CD8-positive, alpha-beta memory T cell (primary cell): ENCODE data around the gene EBP. TPM values are rescaled to one million over a fixed set of nuclear protein-coding genes. Genes with fewer than 3 reads are reported as not detected.

ENCODE experiments used
- CTCF ChIA-PET: fragments of 350-600 bp; sonication (Branson Sonifier 250); formaldehyde crosslinking; loops from one replicate; lab custom pipeline; 2021; ENCODE audit warnings: antibody characterized with exemption; lab: Charles Lee
- POLR2A ChIA-PET: fragments of 350-600 bp; sonication (Branson Sonifier 250); formaldehyde crosslinking; loops from one replicate; lab custom pipeline; 2021; ENCODE audit warnings: antibody characterized with exemption; lab: Charles Lee
- DNase-seq, 5 donors: peaks; one replicate each; pipeline versions ENCODE4 v3.0.0 to v3.0.0-alpha.2; 2020 to 2022; ENCODE audit warnings: mixed read lengths in 1 of 5
- H3K27ac ChIP-seq: one replicate; pipeline ENCODE4 v1.7.0; 2013; ENCODE audit warnings: low read depth, mild to moderate bottlenecking, low read length, moderate library complexity
- H3K27me3 ChIP-seq: 2 replicates; pipeline ENCODE4 v1.7.0; 2013; ENCODE audit warnings: low read length, mild to moderate bottlenecking; ENCODE audit not compliant: insufficient read depth, poor library complexity, severe bottlenecking
- H3K36me3 ChIP-seq: 2 replicates; pipeline ENCODE4 v1.7.0; 2013; ENCODE audit warnings: mild to moderate bottlenecking, low read length, moderate library complexity; ENCODE audit not compliant: insufficient read depth
- H3K4me1 ChIP-seq: 2 replicates; pipeline ENCODE4 v1.7.0; 2013; ENCODE audit warnings: mild to moderate bottlenecking, low read length, moderate library complexity; ENCODE audit not compliant: insufficient read depth
- H3K4me3 ChIP-seq: 2 replicates; pipeline ENCODE4 v1.7.0; 2013; ENCODE audit warnings: mild to moderate bottlenecking, low read length
- H3K9me3 ChIP-seq: 2 replicates; pipeline ENCODE4 v1.7.0; 2013; ENCODE audit warnings: mild to moderate bottlenecking, low read length
- H3K27ac Mint-ChIP-seq, 8 donors: one replicate each; pipeline ENCODE4 v1.8.0; 2020 to 2021; ENCODE audit warnings: mixed read lengths in 8 of 8, mild to moderate bottlenecking in 6 of 8, inconsistent platforms in 3 of 8, moderate library complexity in 3 of 8
- H3K27me3 Mint-ChIP-seq, 2 donors: one replicate each; pipeline ENCODE4 v1.8.0; 2020 to 2021; ENCODE audit warnings: mixed read lengths in 2 of 2, mild to moderate bottlenecking in 1 of 2, moderate library complexity in 1 of 2
- H3K36me3 Mint-ChIP-seq, 3 donors: one replicate each; pipeline ENCODE4 v1.8.0; 2020 to 2021; ENCODE audit warnings: mixed read lengths in 3 of 3, inconsistent platforms in 1 of 3, mild to moderate bottlenecking in 1 of 3
- H3K4me1 Mint-ChIP-seq, 3 donors: one replicate each; pipeline ENCODE4 v1.8.0; 2020 to 2021; ENCODE audit warnings: mixed read lengths in 3 of 3, inconsistent platforms in 1 of 3, mild to moderate bottlenecking in 1 of 3
- H3K4me3 Mint-ChIP-seq, 7 donors: one replicate each; pipeline ENCODE4 v1.8.0; 2020 to 2021; ENCODE audit warnings: mixed read lengths in 7 of 7, mild to moderate bottlenecking in 6 of 7, moderate library complexity in 4 of 7, inconsistent platforms in 2 of 7
- H3K9me3 Mint-ChIP-seq, 5 donors: one replicate each; pipeline ENCODE4 v1.8.0; 2020 to 2022; ENCODE audit warnings: mixed read lengths in 5 of 5, mild to moderate bottlenecking in 3 of 5, moderate library complexity in 2 of 5, inconsistent platforms in 1 of 5
- polyA plus RNA-seq: library from polyadenylated mRNA; unstranded; fragments of 300-500 nt; fragmentation: Illumina TruSeq; gene quantifications from one replicate; pipeline ENCODE4 v1.2.3, GENCODE V29; 2021
- total RNA-seq, 2 experiments: library from RNA; stranded (reverse); gene quantifications; one replicate each; pipeline ENCODE4 v1.2.3, GENCODE V29; 2021

The EBP gene
- total and polyA plus RNA-seq, 3 experiments from 2014 or later = 109 to 153 (median 150) TPM

- H3K9me3 ChIP-seq = no peaks in the 10 kb centered on the region
- H3K9me3 Mint-ChIP-seq = no peaks in the 10 kb centered on the region
- DNase-seq = no peak
- CTCF ChIA-PET = interaction anchor here (3.4 kb wide), 1 partner anchor 30 kb away, joined by 11 read pairs; the partner anchor contains the start of gene TBC1D25
- H3K4me1 ChIP-seq = peaks cover 10% of the 10 kb centered on the region
- peak overlapping the region in 7 of 8 donors; percentile 82 to 94 (median 88) for H3K27ac Mint-ChIP-seq
- no peaks in the 10 kb centered on the region for H3K27me3 Mint-ChIP-seq
- H3K27me3 ChIP-seq = no peaks in the 10 kb centered on the region
- H3K36me3 Mint-ChIP-seq = peaks cover 0 to 31% (median 2%) of the 10 kb centered on the region in 3 donors
- H3K27ac ChIP-seq = peak overlapping the region; percentile 48
- H3K4me3 ChIP-seq = peak overlapping the region; percentile 52
- no peaks in the 10 kb centered on the region for H3K36me3 ChIP-seq
- H3K4me1 Mint-ChIP-seq = peaks cover 16 to 44% (median 26%) of the 10 kb centered on the region in 3 donors
- H3K4me3 Mint-ChIP-seq = peak overlapping the region; percentile 87 to 94 (median 89)
- POLR2A ChIA-PET = no interaction called here
Measured at GRCh38 chrX:48509619-48510018, 12.0 kb upstream of the EBP start.

GRCh38 chrX:48511560-48511959 is 10.0 kb upstream of the EBP start:
- no peak for DNase-seq
- H3K4me1 ChIP-seq = peaks cover 10% of the 10 kb centered on the region
- Mint-ChIP-seq H3K9me3 (no peaks in the 10 kb centered on the region), H3K36me3 (peaks cover 0 to 48% (median 5%) of the 10 kb centered on the region in 3 donors), H3K27me3 (no peaks in the 10 kb centered on the region), H3K4me3 (no peak overlapping the region), H3K4me1 (peaks cover 22 to 49% (median 28%) of the 10 kb centered on the region in 3 donors), H3K27ac (peak overlapping the region in 2 of 8 donors; percentile 38 to 92)
- no peaks in the 10 kb centered on the region for H3K27me3 ChIP-seq
- POLR2A ChIA-PET = no interaction called here
- no peaks in the 10 kb centered on the region for H3K9me3 ChIP-seq
- H3K36me3 ChIP-seq = no peaks in the 10 kb centered on the region
- no peak overlapping the region for H3K4me3 ChIP-seq
- H3K27ac ChIP-seq = no peak overlapping the region
- CTCF ChIA-PET = no interaction called here

- H3K36me3 ChIP-seq = no peaks in the 10 kb centered on the region
- Mint-ChIP-seq H3K9me3 (no peaks in the 10 kb centered on the region), H3K36me3 (peaks cover 0 to 50% (median 5%) of the 10 kb centered on the region in 3 donors), H3K27ac (peak overlapping the region in 1 of 8 donors; percentile 42), H3K4me1 (peaks cover 19 to 53% (median 31%) of the 10 kb centered on the region in 3 donors), H3K27me3 (no peaks in the 10 kb centered on the region), H3K4me3 (peak overlapping the region in 2 of 7 donors; percentile 13 to 24)
- no peaks in the 10 kb centered on the region for H3K9me3 ChIP-seq
- H3K27me3 ChIP-seq = no peaks in the 10 kb centered on the region
- no peak overlapping the region for H3K4me3 ChIP-seq
- no peak overlapping the region for H3K27ac ChIP-seq
- DNase-seq = no peak
- CTCF ChIA-PET = interaction anchor here (0.5 kb wide), 1 partner anchor 195 kb away, joined by 3 read pairs; no protein-coding TSS in a partner anchor
- POLR2A ChIA-PET = no interaction called here
- H3K4me1 ChIP-seq = peaks cover 10% of the 10 kb centered on the region
Measured at GRCh38 chrX:48512371-48512935, 9.2 kb upstream of the EBP start.

GRCh38 chrX:48513670-48514069 is 7.9 kb upstream of the EBP start:
- no peaks in the 10 kb centered on the region for H3K9me3 Mint-ChIP-seq
- no peaks in the 10 kb centered on the region for H3K27me3 Mint-ChIP-seq
- no peak for DNase-seq
- peaks cover 0 to 46% (median 5%) of the 10 kb centered on the region in 3 donors for H3K36me3 Mint-ChIP-seq
- no peak overlapping the region for H3K4me3 ChIP-seq
- H3K27ac ChIP-seq = no peak overlapping the region
- H3K27ac Mint-ChIP-seq = peak overlapping the region in 2 of 8 donors; percentile 23 to 63
- no peak overlapping the region for H3K4me3 Mint-ChIP-seq
- H3K27me3 ChIP-seq = no peaks in the 10 kb centered on the region
- no peaks in the 10 kb centered on the region for H3K9me3 ChIP-seq
- H3K4me1 ChIP-seq = peaks cover 7% of the 10 kb centered on the region
- H3K4me1 Mint-ChIP-seq = peaks cover 19 to 48% (median 27%) of the 10 kb centered on the region in 3 donors
- H3K36me3 ChIP-seq = no peaks in the 10 kb centered on the region
- CTCF ChIA-PET = no interaction called here
- POLR2A ChIA-PET = no interaction called here

- Histone ChIP-seq H3K4me3 (no peak overlapping the region), H3K27me3 (no peaks in the 10 kb centered on the region), H3K36me3 (no peaks in the 10 kb centered on the region), H3K27ac (no peak overlapping the region), H3K9me3 (no peaks in the 10 kb centered on the region), H3K4me1 (peaks cover 7% of the 10 kb centered on the region)
- Mint-ChIP-seq H3K9me3 (no peaks in the 10 kb centered on the region), H3K4me1 (peaks cover 20 to 48% (median 26%) of the 10 kb centered on the region in 3 donors), H3K27me3 (no peaks in the 10 kb centered on the region), H3K4me3 (peak overlapping the region in 1 of 7 donors; percentile 27), H3K36me3 (peaks cover 0 to 44% (median 5%) of the 10 kb centered on the region in 3 donors), H3K27ac (peak overlapping the region in 1 of 8 donors; percentile 19)
- no peak for DNase-seq
- POLR2A ChIA-PET = no interaction called here
- CTCF ChIA-PET = no interaction called here
Measured at GRCh38 chrX:48514126-48514806, 7.3 kb upstream of the EBP start.

GRCh38 chrX:48514868-48515460 is 6.6 kb upstream of the EBP start:
- H3K27ac Mint-ChIP-seq = peak overlapping the region in 1 of 8 donors; percentile 43
- Histone ChIP-seq H3K27ac (no peak overlapping the region), H3K4me1 (peaks cover 5% of the 10 kb centered on the region), H3K9me3 (no peaks in the 10 kb centered on the region), H3K36me3 (no peaks in the 10 kb centered on the region), H3K4me3 (no peak overlapping the region), H3K27me3 (no peaks in the 10 kb centered on the region)
- no peaks in the 10 kb centered on the region for H3K27me3 Mint-ChIP-seq
- peaks cover 16 to 48% (median 19%) of the 10 kb centered on the region in 3 donors for H3K4me1 Mint-ChIP-seq
- ChIA-PET POLR2A (no interaction called here), CTCF (no interaction called here)
- no peaks in the 10 kb centered on the region for H3K9me3 Mint-ChIP-seq
- peaks cover 0 to 42% (median 5%) of the 10 kb centered on the region in 3 donors for H3K36me3 Mint-ChIP-seq
- no peak for DNase-seq
- H3K4me3 Mint-ChIP-seq = no peak overlapping the region

GRCh38 chrX:48515842-48516241 is 5.8 kb upstream of the EBP start:
- Mint-ChIP-seq H3K27me3 (peaks cover 0 to 1% of the 10 kb centered on the region in 2 donors), H3K36me3 (peaks cover 0 to 40% (median 6%) of the 10 kb centered on the region in 3 donors), H3K4me3 (no peak overlapping the region), H3K9me3 (no peaks in the 10 kb centered on the region), H3K4me1 (peaks cover 19 to 48% (median 23%) of the 10 kb centered on the region in 3 donors), H3K27ac (peak overlapping the region in 1 of 8 donors; percentile 84)
- Histone ChIP-seq H3K4me3 (no peak overlapping the region), H3K4me1 (peaks cover 12% of the 10 kb centered on the region), H3K36me3 (no peaks in the 10 kb centered on the region), H3K27me3 (no peaks in the 10 kb centered on the region), H3K27ac (no peak overlapping the region), H3K9me3 (no peaks in the 10 kb centered on the region)
- CTCF ChIA-PET = no interaction called here
- POLR2A ChIA-PET = no interaction called here
- DNase-seq = no peak

- Mint-ChIP-seq H3K4me1 (peaks cover 22 to 48% (median 26%) of the 10 kb centered on the region in 3 donors), H3K36me3 (peaks cover 0 to 40% (median 7%) of the 10 kb centered on the region in 3 donors), H3K27me3 (peaks cover 0 to 2% of the 10 kb centered on the region in 2 donors), H3K27ac (peak overlapping the region in 4 of 8 donors; percentile 18 to 84 (median 48)), H3K9me3 (no peaks in the 10 kb centered on the region), H3K4me3 (no peak overlapping the region)
- DNase-seq = no peak
- peaks cover 17% of the 10 kb centered on the region for H3K4me1 ChIP-seq
- no peaks in the 10 kb centered on the region for H3K9me3 ChIP-seq
- H3K36me3 ChIP-seq = no peaks in the 10 kb centered on the region
- ChIA-PET CTCF (no interaction called here), POLR2A (no interaction called here)
- H3K27ac ChIP-seq = no peak overlapping the region
- no peak overlapping the region for H3K4me3 ChIP-seq
- H3K27me3 ChIP-seq = no peaks in the 10 kb centered on the region
Measured at GRCh38 chrX:48516285-48516684, 5.3 kb upstream of the EBP start.
